GM21360 (cell line): ENCODE results near the gene FANCF.

Experiments used
- ATAC-seq: cut with Tn5 transposase; IDR thresholded peaks from one replicate; pipeline ENCODE4 v1.9.1; 2021; ENCODE audit warnings: mild to moderate bottlenecking, moderate library complexity; ENCODE audit not compliant: unreplicated experiment

FANCF gene

DNA sequence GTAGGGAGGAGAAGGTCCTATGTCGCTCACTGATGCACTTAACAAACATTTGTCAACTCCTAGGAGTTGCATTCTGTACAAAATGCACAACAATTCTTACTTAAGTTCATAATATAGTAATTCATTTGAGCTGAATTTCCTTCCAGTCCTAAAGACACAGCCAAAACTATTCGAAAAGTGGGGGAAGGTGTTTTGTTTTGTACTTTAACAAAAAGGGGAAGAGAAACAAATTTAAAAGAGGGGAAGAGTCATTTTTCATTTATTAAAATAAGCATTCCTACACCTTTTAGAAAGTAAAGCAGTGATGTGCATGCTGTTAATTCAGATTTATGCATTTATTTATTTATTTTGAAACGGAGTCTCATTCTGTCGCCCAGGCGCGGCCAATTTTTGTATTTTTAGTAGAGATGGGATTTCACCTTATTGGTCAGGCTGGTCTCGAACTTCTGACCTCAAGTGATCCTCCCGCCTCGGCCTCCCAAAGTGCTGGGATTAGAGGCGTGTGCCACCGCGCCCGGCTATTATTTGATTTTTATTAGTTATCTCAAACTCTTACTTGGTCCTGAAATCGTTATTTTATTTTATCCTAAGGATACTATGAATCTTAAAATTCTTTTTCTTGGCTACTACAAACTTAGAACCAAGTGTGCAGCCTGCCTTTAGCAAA lies 1.1 kb upstream of the FANCF start:
- ATAC-seq, result no peak

DNA sequence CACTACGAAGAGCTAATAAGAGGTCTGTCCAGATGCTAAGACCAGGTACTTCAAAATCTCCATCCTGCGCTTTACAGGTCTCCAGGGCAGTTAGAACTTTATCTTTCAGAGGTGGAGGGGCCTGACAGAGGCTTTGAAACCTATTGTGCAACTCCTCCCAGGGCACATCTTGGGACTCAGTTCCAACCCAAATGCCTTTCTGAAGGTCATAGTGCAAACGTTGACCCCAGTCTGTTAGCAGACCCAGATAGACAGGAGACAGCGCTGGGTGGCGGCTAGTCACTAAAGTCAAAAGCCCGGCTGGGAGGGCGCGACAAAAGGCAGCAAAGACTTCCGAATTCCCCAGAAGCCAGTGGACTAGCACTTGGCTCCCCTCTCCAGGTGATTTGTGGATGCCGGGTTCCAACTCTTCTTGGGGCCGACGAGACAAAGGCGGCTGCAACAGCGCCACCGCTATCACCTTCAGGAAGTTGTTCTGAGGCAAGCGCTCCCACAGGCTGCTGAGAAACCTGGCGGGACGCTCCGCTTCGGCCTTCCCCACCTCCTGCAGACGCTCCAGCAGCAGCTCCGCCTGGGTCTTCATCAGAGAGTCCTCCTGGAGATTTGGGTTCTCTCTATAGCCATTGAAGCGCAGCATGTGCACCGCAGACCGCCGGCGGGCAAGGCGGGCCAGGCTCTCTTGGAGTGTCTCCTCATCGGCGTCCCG lies 728 bp downstream of the FANCF start:
- peak; percentile 61 for ATAC-seq

DNA sequence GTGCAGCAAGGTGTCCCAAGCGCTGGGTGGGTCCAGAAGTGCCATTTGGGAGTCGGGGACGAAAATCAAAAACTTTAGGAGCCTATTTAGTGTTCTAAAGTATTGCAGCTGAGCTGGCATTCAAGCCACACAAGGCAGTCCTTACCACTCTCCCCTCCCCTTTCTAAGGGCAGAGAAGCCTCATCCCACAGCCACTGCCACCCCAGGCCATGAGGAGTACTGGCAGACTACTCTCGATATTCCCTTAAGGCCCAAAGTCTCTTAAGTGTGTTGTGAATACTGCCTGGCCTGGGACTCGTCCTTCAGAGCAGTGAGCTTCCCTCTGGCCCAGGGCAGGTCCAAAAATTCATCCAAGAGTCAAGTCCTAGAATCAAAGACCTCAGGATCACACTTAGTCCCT lies 7.8 kb downstream of the FANCF start:
- no peak for ATAC-seq

DNA sequence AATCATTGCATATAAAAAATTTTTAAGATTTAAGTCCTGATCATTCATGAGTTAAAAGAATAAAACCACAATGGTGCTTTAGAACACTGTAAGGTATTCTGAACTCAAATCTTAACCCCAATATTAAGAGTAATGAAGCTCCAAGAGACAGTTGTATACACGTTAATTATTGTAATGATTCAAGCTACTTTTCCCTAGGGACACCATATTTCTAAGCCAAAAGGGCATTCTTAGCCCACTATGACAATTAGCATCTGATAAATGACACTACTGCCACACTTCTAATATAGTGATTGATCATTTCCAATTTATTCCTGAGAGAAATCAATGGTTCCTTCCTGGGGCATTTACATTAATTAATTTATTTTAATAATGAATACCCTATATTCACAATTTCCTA lies 21.7 kb downstream of the FANCF start:
- ATAC-seq, result no peak

DNA sequence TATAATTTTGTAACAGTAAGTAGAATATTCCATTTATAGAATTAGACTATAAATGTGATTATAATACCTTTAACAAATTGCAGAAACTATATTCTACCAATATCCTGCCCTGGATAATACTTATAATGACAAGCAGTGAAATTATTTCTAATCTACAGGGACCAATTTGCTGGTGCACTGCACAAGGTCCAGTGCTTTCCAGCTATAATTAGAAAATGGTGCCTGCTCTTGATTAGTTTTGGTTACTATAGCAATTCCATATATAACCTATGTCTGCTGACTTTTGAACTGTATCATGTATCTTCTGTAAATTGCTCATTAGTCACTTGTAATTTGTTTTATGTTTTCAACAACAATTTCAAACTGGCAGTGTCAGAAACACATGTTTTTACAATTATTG lies 23.1 kb downstream of the FANCF start:
- ATAC-seq, result no peak

DNA sequence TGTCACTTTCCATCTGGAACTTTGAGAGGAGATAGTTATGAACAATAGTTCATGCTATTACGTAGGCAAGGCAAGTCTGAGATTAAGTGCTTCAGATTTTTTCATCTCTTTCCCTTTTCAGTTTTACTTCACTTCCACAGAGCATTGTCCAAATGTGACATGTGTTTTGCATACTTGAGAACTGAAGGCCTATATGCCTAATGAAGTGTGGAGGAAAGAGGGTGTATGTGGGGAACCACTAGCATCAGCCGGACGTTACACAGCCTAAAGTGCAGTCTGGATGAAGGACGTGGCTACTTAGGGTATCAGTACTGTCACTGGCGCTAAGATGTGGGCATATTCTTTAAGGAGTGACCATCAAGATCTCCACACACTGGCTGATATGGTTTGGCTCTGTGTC lies 26.2 kb downstream of the FANCF start:
- no peak for ATAC-seq

DNA sequence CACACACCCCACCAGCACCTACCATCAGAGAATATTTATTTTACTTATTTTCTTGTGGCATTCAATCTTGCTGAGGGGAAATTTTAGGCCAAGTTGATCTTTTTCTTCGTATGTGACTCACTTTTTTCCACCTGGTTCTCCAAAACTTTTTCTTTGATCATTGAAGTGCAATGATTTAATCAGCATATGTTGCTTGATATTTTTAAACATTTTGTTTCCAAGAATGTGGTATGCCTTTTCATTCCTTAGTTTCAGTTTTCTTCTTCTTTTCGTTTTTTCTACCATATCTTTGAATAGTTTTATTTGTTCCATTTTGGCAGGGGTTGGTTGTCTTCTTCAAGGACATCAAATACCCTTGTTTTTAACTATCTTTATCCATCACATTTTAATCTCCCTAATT lies 28.6 kb downstream of the FANCF start:
- no peak for ATAC-seq

DNA sequence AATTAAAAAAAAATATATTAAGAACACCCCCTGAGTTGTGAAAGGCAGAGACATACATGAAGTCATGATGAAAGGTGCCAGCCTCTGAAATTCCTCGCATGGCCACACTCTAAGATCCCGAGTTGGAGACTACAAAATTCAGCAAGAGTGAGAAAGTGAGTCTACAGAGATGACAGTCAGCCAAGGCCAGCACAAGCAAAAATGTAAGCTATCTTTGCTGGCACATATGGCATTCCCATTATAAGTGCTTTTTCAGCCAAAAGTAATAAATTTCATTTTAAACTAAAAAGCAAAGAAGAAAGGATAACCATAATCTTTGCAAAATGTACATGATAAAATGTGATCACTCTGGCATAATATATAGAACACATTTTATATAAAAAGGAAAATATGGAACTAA lies 40.6 kb downstream of the FANCF start:
- ATAC-seq, result no peak

DNA sequence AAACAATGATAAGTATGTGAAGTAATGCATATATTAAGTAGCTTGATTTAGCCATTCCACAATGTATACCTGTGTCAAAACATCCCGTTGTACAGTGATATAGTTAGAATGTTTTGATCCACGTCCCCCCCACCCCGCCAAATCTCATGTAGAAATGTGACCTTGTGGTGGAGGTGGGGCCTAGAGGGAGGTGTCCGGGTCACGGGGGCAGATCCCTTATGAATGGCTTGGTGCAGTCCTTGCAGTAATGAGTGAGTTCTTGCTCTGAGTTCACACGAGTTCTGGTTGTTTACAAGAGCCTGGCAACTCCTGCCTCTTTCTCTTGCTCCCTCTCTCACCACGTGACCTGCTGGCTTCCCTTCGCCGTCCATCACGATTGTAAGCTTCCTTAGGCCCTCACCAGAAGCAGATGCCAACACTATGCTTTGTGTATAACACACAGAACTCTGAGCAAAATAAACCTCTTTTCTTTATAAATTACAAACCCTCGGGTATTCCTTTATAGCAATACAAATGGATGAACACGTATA lies 41.6 kb downstream of the FANCF start:
- ATAC-seq, result no peak

DNA sequence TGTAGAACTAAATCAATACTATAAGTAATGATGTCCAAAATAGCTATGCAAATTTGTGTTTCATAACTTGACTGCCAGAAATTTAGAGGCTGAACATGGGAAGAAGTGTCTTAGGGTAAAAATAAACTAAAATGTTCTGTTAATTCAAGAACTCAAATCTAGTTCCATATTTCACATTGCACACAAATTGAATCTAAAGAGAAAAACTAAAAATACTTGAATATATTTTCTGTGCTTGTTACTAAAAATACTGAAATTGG lies 43.5 kb downstream of the FANCF start:
- ATAC-seq, result no peak

DNA sequence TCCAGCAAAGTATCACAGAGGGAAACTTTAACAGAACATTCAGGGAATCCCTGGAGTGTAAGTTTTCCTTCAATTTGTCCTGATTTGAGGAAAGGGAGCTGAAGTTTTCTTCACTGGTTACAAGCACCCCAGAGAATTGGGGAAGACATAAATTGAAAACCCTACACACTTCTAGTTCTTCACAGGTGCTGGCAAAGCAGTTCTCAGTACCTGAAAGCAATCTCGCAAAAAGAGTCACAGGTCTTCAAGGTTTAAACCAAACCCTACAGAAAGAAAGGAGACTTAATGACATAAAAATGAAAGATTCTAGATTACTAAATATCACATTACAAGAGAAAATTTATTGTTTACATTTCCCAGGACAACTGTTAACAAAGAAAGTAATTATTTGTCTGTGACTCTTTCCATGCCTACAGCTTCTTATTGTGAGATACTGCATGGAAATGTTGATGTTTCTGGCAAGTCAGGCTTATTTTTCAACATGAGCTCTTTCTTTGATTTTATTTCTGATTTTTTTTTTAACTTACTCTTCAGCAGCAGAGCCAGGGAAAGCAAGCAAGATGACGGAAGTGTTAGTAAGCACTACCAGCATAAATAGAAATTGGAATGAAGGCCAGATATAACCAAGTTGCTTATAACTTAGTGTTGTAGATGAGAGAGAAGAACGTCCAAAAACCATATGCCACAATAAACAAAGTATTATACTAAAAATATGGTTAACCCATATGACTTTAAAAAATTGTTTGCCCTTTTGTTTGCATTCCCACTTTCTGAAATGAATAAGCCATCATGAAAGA lies 44.1 kb downstream of the FANCF start:
- ATAC-seq, result no peak

DNA sequence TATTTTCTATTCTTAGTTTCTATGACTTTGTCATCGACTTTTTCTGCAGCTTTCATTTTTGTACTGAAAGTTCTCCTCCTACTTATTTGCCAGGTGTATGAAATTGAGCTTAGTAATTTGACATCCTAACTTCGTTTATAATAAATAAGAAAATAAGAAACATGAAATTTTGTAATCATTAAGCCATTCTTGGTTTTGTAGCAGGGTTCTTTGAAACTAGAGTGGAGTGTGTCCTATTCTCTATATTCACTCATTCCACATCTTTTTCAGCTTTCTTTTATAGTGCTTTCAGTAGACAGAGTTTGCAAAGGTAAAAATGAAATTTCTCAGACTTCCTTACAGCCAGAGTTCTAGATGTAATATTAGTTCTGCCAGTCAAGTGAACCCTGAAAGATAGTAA lies 47.8 kb downstream of the FANCF start:
- ATAC-seq, result no peak
